Parathyroid adenoma (tissue), 2 donors: ENCODE results near the gene RAPSN.

Source experiments
- H2AFZ ChIP-seq: fragments of 300-600 bp; sonication (generic); one replicate; pipeline ENCODE4 v1.7.0; 2017; ENCODE audit warnings: antibody characterized with exemption, mild to moderate bottlenecking
- H3K27ac ChIP-seq: fragments of 300-600 bp; sonication (generic); one replicate; pipeline ENCODE4 v1.7.0; 2017
- H3K27me3 ChIP-seq: fragments of 300-600 bp; sonication (generic); one replicate; pipeline ENCODE4 v1.7.0; 2017; ENCODE audit warnings: low read length; ENCODE audit not compliant: control insufficient read depth, insufficient read depth
- H3K36me3 ChIP-seq: fragments of 300-600 bp; sonication (generic); one replicate; pipeline ENCODE4 v1.7.0; 2017; ENCODE audit warnings: low read length; ENCODE audit not compliant: control insufficient read depth, insufficient read depth
- H3K4me1 ChIP-seq: fragments of 300-600 bp; sonication (generic); one replicate; pipeline ENCODE4 v1.7.0; 2017; ENCODE audit warnings: control low read depth
- H3K4me2 ChIP-seq: fragments of 300-600 bp; sonication (generic); one replicate; pipeline ENCODE4 v1.7.0; 2017; ENCODE audit warnings: low read length
- H3K4me3 ChIP-seq: fragments of 300-600 bp; sonication (generic); one replicate; pipeline ENCODE4 v1.7.0; 2017; ENCODE audit warnings: low read depth, low read length
- H3K79me2 ChIP-seq: fragments of 300-600 bp; sonication (generic); one replicate; pipeline ENCODE4 v1.7.0; 2017; ENCODE audit warnings: control low read depth
- H3K9ac ChIP-seq: fragments of 300-600 bp; sonication (generic); one replicate; pipeline ENCODE4 v1.7.0; 2017; ENCODE audit warnings: mild to moderate bottlenecking
- H3K9me3 ChIP-seq: fragments of 300-600 bp; sonication (generic); one replicate; pipeline ENCODE4 v1.7.0; 2017; ENCODE audit warnings: low read length; ENCODE audit not compliant: control insufficient read depth
- TF ChIP-seq, protein P1 (sequence below): fragments of 300-600 bp; sonication (generic); IDR thresholded peaks from one replicate; pipeline ENCODE4 v1.7.0; 2017; ENCODE audit warnings: antibody characterized with exemption, mild to moderate bottlenecking
- donor health status: primary hyperparathyroidism.

The RAPSN gene

DNA sequence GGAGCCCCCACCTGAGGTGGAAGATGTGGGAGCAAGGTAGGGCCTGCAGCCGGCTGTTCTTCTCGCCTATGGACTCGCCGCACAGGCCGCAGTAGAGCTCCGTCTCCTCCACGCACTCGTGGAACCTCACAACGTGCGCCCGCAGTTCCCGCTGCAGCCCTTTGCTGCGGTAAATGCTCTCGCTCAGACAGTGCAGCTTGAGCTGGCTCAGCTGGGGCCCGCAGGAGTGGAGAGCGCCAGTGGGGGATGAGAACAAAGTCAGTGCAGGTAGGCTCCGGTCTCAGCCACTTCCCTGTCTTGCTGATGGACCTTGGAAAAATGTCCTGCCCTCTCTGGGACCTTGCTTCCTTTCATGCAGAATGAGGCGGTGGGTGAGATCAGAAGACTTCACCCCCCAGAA, 10.2 kb downstream of the RAPSN start:
- Histone ChIP-seq H3K79me2 (no peaks in the 10 kb centered on the region), H3K4me3 (no peak overlapping the region), H3K36me3 (no peaks in the 10 kb centered on the region), H3K9ac (no peak overlapping the region), H3K4me1 (no peaks in the 10 kb centered on the region), H3K9me3 (no peaks in the 10 kb centered on the region), H2AFZ (no peak overlapping the region), H3K27ac (no peak overlapping the region), H3K27me3 (no peaks in the 10 kb centered on the region), H3K4me2 (no peak overlapping the region)
- TF ChIP-seq, protein P1, sequence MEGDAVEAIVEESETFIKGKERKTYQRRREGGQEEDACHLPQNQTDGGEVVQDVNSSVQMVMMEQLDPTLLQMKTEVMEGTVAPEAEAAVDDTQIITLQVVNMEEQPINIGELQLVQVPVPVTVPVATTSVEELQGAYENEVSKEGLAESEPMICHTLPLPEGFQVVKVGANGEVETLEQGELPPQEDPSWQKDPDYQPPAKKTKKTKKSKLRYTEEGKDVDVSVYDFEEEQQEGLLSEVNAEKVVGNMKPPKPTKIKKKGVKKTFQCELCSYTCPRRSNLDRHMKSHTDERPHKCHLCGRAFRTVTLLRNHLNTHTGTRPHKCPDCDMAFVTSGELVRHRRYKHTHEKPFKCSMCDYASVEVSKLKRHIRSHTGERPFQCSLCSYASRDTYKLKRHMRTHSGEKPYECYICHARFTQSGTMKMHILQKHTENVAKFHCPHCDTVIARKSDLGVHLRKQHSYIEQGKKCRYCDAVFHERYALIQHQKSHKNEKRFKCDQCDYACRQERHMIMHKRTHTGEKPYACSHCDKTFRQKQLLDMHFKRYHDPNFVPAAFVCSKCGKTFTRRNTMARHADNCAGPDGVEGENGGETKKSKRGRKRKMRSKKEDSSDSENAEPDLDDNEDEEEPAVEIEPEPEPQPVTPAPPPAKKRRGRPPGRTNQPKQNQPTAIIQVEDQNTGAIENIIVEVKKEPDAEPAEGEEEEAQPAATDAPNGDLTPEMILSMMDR, result no peak

DNA sequence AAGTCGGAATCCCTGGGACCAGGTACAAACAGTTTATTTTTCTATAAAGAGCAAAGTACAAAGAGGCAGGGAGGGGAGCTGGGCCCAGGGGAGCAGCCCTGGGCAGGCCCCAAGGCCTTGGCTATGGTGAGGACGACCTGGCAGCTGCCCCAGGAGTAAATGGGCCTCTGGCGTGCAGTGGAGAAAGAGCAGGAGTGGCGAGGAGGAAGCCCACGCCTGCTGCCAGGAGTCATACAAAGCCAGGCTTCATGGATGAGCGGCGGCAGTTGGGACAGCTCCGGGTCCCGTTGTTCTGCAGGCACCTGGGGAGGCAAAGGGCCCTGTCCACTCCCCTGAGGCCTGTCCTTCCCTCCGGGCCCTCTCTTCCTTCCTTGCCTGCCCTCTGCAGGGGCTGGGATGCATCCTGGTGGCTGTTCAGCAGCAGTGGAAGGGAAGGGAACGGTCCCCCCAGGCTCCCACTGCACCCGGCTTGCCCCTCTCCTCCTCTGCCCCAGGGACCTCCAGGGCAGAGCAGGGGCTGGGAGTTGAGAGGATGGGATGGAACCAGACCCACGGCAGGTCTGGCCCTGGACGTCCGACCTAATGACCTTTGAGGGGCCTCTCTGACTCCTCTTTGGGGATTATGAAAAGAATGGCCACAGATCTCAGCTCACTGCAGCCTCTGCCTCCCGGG, 11.1 kb downstream of the RAPSN start:
- Histone ChIP-seq H3K27ac (no peak overlapping the region), H3K4me1 (no peaks in the 10 kb centered on the region), H3K9ac (no peak overlapping the region), H3K36me3 (no peaks in the 10 kb centered on the region), H2AFZ (no peak overlapping the region), H3K79me2 (no peaks in the 10 kb centered on the region), H3K27me3 (no peaks in the 10 kb centered on the region), H3K9me3 (no peaks in the 10 kb centered on the region), H3K4me2 (no peak overlapping the region), H3K4me3 (no peak overlapping the region)
- TF ChIP-seq, protein P1, result no peak

DNA sequence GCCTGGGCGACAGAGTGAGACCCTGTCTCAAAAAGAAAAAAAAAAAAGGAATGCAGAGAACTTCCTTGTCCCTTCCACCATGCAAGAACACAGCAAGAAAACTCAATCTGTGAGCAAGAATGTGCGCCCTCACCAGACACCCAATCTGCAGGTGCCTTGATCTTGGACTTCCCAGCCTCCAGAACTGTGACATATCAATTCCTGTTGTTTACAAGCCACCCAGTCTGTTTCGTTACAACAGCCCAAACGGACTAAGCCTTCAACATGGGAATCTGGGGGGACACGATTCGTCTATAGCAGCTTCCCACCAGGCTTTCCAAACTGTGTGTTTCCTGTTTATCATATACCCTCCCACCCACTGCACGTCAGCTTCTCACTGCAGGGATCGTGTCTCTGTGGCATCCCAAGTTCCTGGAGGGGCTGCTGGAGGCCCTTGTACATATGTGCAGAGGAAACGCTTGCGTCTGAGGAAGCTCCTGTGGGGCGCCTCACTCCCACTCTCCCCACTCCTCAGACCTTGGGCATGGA, 11.7 kb downstream of the RAPSN start:
- Histone ChIP-seq H3K79me2 (no peaks in the 10 kb centered on the region), H2AFZ (no peak overlapping the region), H3K9ac (no peak overlapping the region), H3K4me1 (no peaks in the 10 kb centered on the region), H3K27me3 (no peaks in the 10 kb centered on the region), H3K27ac (no peak overlapping the region), H3K4me2 (no peak overlapping the region), H3K36me3 (no peaks in the 10 kb centered on the region), H3K4me3 (no peak overlapping the region), H3K9me3 (no peaks in the 10 kb centered on the region)
- TF ChIP-seq, protein P1, result no peak

DNA sequence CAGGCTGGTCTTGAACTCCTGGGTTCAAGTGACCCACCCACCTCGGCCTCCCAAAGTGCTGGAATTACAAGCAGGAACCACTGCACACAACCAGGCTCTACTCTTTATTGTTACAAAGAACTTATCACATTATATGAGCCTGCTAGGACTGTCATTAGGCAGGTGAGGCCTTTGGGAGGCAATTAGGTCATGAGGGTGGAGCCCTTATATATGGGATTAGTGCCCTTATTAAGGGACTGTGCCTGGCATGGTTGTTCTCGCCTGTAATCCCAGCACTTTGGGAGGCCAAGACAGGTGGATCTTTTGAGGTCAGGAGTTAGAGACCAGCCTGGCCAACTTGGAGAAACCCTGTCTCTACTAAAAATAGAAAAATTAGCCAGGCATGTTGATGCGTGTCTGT, 12.2 kb downstream of the RAPSN start:
- H3K9ac ChIP-seq, result no peak overlapping the region
- H3K79me2 ChIP-seq, result no peaks in the 10 kb centered on the region
- no peak overlapping the region for H2AFZ ChIP-seq
- TF ChIP-seq, protein P1, result no peak
- no peaks in the 10 kb centered on the region for H3K9me3 ChIP-seq
- no peaks in the 10 kb centered on the region for H3K4me1 ChIP-seq
- no peaks in the 10 kb centered on the region for H3K36me3 ChIP-seq
- H3K4me2 ChIP-seq, result no peak overlapping the region
- H3K27me3 ChIP-seq, result no peaks in the 10 kb centered on the region
- no peak overlapping the region for H3K27ac ChIP-seq
- no peak overlapping the region for H3K4me3 ChIP-seq

DNA sequence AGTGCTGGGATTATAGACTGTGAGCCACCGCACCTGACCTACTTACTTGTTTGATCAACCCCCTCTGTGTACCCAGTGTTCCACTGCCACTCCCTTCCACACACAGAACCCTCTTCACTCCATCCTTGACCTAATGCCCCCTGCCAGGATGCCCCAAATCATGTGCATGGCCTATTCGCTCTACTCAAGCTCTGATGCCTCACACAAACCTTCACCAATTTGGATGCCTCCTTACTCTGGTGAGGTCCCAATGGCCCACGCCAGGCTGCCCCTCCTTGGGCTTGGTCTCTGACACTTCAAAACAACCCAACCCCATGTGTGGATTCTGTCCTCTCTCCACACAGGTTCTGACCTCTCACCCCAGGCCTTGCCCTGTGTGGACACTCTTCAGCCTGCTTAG, 13.2 kb downstream of the RAPSN start:
- no peak overlapping the region for H3K9ac ChIP-seq
- H3K27ac ChIP-seq, result no peak overlapping the region
- H3K27me3 ChIP-seq, result no peaks in the 10 kb centered on the region
- no peaks in the 10 kb centered on the region for H3K79me2 ChIP-seq
- H3K36me3 ChIP-seq, result no peaks in the 10 kb centered on the region
- no peak overlapping the region for H2AFZ ChIP-seq
- TF ChIP-seq, protein P1, result no peak
- H3K4me3 ChIP-seq, result no peak overlapping the region
- H3K4me1 ChIP-seq, result no peaks in the 10 kb centered on the region
- no peaks in the 10 kb centered on the region for H3K9me3 ChIP-seq
- H3K4me2 ChIP-seq, result no peak overlapping the region
